ENCODE data around the gene CDC42BPB.

GRCh38 chr14:102935756-102936155 is 121.6 kb downstream of the CDC42BPB start:
- TF ChIP-seq MAX (IDR thresholded peaks at IDR 0.05; ENCODE audit: low read depth, low read length) (no peak), CTCF (IDR thresholded peaks at IDR 0.05; ENCODE audit: low read depth, low read length) (no peak), POLR2A (IDR thresholded peaks at IDR 0.05; ENCODE audit: extremely low read depth, insufficient read length) (no peak), MYC (IDR thresholded peaks at IDR 0.05; ENCODE audit: low read depth, low read length) (no peak)
